GM12873 (cell line): Measurements from ENCODE around the gene SNAI1.

Experiments
- TF ChIP-seq, protein P1 (sequence below): IDR thresholded peaks from 2 replicates; pipeline ENCODE4 v1.5.1; 2012; ENCODE audit warnings: low read depth, mild to moderate bottlenecking, moderate library complexity, low read length, control low read depth; ENCODE audit not compliant: insufficient read depth; ENCODE audit errors: missing control alignments

The SNAI1 gene

GRCh38 chr20:49982346-49983122 is at the start of gene SNAI1:
Gene SNAI1, plus strand, starts transcription at chr20:49982980. Its CDS starts 80 bp downstream, at chr20:49983060.
- TF ChIP-seq, protein P1, sequence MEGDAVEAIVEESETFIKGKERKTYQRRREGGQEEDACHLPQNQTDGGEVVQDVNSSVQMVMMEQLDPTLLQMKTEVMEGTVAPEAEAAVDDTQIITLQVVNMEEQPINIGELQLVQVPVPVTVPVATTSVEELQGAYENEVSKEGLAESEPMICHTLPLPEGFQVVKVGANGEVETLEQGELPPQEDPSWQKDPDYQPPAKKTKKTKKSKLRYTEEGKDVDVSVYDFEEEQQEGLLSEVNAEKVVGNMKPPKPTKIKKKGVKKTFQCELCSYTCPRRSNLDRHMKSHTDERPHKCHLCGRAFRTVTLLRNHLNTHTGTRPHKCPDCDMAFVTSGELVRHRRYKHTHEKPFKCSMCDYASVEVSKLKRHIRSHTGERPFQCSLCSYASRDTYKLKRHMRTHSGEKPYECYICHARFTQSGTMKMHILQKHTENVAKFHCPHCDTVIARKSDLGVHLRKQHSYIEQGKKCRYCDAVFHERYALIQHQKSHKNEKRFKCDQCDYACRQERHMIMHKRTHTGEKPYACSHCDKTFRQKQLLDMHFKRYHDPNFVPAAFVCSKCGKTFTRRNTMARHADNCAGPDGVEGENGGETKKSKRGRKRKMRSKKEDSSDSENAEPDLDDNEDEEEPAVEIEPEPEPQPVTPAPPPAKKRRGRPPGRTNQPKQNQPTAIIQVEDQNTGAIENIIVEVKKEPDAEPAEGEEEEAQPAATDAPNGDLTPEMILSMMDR: peak; percentile 56

DNA sequence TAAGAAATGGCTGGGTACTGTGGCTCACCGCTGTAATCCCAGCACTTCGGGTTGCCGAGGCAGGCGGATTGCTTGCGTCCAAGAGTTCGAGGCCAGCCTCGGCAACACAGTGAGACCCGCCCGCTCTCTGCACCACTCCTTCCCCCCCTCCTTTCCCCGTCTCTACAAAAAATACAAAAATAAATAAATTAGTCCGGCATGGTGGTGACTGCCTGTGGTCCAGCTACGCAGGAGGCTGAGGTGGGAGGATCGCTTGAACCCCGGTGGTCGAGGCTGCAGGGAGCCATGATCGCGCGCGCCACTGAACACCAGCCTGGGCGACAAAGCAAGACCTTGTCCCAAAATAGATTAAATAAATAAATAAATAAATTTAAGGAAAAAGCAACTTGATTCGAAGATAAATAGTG is 47.0 kb upstream of the SNAI1 start:
- TF ChIP-seq, protein P1: no peak

DNA sequence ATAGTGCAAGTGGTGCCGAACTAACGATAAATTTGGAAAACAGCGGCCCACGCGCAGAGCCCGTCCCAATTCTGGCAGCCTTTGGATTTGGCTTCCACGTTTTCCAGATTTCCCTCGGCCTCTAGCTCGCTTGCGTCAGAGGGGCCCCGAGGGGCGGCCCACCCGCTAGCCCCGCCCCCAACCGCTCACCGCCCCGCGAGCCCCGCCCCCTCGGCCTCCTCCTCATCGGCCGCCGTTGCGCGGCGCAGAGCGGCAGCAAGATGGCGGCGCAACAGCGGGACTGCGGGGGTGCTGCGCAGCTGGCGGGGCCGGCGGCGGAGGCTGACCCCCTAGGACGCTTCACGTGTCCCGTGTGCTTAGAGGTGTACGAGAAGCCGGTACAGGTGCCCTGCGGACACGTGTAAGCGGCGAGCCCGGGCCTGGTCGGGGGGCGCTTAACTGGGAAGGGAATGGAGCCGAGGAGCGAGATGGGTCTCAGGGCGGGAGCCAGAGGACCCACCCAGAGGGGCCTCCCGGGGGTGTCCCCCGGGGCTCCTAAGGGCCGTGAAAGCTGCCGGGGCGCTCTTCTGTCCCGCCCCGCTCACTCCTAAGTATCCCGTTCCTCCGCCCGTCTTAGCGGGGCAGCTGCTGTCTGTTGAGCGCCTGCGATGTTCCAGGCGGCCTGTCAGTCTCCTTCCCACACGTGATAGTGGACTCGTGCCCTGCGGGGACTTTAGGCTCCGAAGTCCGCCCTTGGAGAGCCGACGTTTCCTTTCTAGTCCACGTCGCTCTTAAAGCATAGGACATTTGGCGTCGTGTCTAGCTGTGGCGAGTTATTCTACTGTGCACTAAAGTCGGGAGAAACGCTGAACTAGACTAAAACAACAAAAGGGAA is 46.4 kb upstream of the SNAI1 start, which contains the start of gene RNF114:
RNF114 (plus strand) TSS at position 245 of the 874 bp plus-strand sequence; CDS start at position 261, 16 bp downstream.
- TF ChIP-seq, protein P1: no peak

DNA sequence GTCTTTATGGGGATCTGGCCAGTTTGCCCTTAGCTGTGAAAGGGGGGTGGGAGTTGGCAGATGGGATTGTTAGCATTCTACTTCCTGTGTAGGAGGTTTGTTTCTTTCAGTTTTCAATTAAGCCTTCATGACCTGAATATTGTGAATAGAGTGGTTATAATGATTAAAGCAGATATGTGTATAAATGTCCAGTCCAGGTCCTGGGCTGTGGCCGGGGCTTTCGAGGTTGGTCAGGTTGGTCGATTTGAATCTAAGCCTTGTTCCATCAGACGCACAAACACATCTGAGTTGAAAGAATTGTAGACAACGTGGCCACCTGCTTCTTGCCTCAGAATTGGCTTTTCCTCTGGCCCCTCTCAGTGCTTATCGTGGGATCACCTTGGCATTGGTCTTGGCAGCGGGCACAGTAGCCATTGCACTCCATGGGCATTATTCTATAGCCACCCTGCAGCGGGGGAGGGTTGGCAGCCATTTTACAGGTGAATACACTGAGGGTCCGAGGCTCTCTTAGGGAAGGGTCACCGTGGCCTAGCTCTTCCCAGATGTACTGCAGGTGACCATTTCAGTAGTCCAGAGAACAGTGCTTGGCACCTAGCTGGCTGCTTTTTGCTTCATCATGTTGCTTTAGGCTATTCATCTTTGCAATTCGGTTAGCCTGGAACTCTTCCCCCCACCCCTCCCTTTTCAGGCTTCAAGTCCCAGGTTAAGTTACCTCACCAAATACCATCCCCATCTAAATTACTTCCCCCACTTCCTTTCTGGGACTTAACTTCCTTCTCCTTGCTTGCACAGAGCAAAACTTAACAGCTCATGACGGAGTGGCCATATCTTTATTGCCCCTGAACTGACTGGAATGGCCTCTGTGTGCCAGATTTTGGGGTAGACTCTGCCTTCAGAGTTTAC is 45.5 kb upstream of the SNAI1 start:
- TF ChIP-seq, protein P1: no peak

- TF ChIP-seq, protein P1: no peak
Observed at GRCh38 chr20:49938173-49939163, 44.3 kb upstream of the SNAI1 start.

- TF ChIP-seq, protein P1: no peak
Observed at GRCh38 chr20:49941456-49941855, 41.3 kb upstream of the SNAI1 start.
